HG03139 (cell line): Measurements from ENCODE around the gene ABL1.
"Not testable (repeated sequence)": the region's sequence is repeated elsewhere in the genome, so short reads cannot be mapped to it uniquely, and the experiment has no call there.

ENCODE experiments used
- ATAC-seq: cut with Tn5 transposase; IDR thresholded peaks from one replicate; pipeline ENCODE4 v1.9.1; 2021; ENCODE audit not compliant: unreplicated experiment

ABL1 gene

GRCh38 chr9:130834371-130835336 is at the start of gene ABL1:
TSS of gene ABL1 (plus strand) at chr9:130835254. CDS start at chr9:130835447, 193 bp downstream.
- ATAC-seq, result peak; percentile 68

GRCh38 chr9:130785940-130786508 is 49.0 kb upstream of the ABL1 start:
- ATAC-seq, result no peak

- no peak for ATAC-seq
Observed at GRCh38 chr9:130786526-130786925, 48.5 kb upstream of the ABL1 start.

- ATAC-seq, result no peak
Observed at GRCh38 chr9:130789747-130790672, 45.0 kb upstream of the ABL1 start.

GRCh38 chr9:130791303-130791894 is 43.7 kb upstream of the ABL1 start:
- ATAC-seq, result no peak

- ATAC-seq, result no peak
Observed at GRCh38 chr9:130793589-130793988, 41.5 kb upstream of the ABL1 start.

- not testable (repeated sequence) for ATAC-seq
Observed at GRCh38 chr9:130794021-130794420, 41.0 kb upstream of the ABL1 start.

- ATAC-seq, result not testable (repeated sequence)
Observed at GRCh38 chr9:130794423-130794822, 40.6 kb upstream of the ABL1 start.

GRCh38 chr9:130794923-130795495 is 40.0 kb upstream of the ABL1 start:
- no peak for ATAC-seq

- not testable (repeated sequence) for ATAC-seq
Observed at GRCh38 chr9:130803116-130803515, 31.9 kb upstream of the ABL1 start.

GRCh38 chr9:130805510-130806326 is 29.3 kb upstream of the ABL1 start:
- ATAC-seq, result no peak

- no peak for ATAC-seq
Observed at GRCh38 chr9:130806327-130806716, 28.7 kb upstream of the ABL1 start.

- ATAC-seq, result no peak
Observed at GRCh38 chr9:130810609-130811136, 24.4 kb upstream of the ABL1 start.

- no peak for ATAC-seq
Observed at GRCh38 chr9:130815242-130815808, 19.7 kb upstream of the ABL1 start.

GRCh38 chr9:130817914-130818313 is 17.1 kb upstream of the ABL1 start:
- ATAC-seq, result no peak

- ATAC-seq, result no peak
Observed at GRCh38 chr9:130820135-130820738, 14.8 kb upstream of the ABL1 start.

- no peak for ATAC-seq
Observed at GRCh38 chr9:130823435-130823834, 11.6 kb upstream of the ABL1 start.

- ATAC-seq, result no peak
Observed at GRCh38 chr9:130824079-130824478, 11.0 kb upstream of the ABL1 start.
